IMR-90 (cell line): ENCODE measurements around the gene CD209. TPM values are rescaled to one million over a fixed set of nuclear protein-coding genes. Genes with fewer than 3 reads are reported as not detected.

Source experiments
- ATAC-seq: fragments of 200-7000 bp; cut with Tn5 transposase; 2 replicates; pipeline ENCODE4 v1.9.1; 2020; ENCODE audit warnings: low read depth, mild to moderate bottlenecking, moderate library complexity
- BruUV-seq: library from RNA; stranded (reverse); fragments of 400-500 nt; replicated peaks from 2 replicates; lab custom pipeline; 2021; lab: Mats Ljungman, UMichigan
- CTCF ChIA-PET: fragments of 300-600 bp; formaldehyde crosslinking; extraction: SDS; loops from one replicate; lab custom pipeline; 2021; ENCODE audit warnings: antibody characterized with exemption; lab: Yijun Ruan, JAX
- POLR2A ChIA-PET: fragments of 300-600 bp; sonication (Branson Sonifier 250); formaldehyde crosslinking; loops from one replicate; lab custom pipeline; 2022; ENCODE audit warnings: antibody characterized with exemption; ENCODE audit not compliant: unreplicated experiment; lab: Charles Lee
- DNase-seq: peaks from one replicate; pipeline ENCODE4 v3.0.0; 2013
- H2AFZ ChIP-seq: replicated peaks from 2 replicates; pipeline ENCODE3; 2013; ENCODE audit warnings: low read length, mild to moderate bottlenecking; ENCODE audit not compliant: poor library complexity
- H2AK5ac ChIP-seq: 2 replicates; pipeline ENCODE4 v1.6.1; 2013; ENCODE audit warnings: low read depth, low read length, inconsistent platforms
- H2AK9ac ChIP-seq: replicated peaks from 2 replicates; pipeline ENCODE3; 2013; ENCODE audit warnings: mild to moderate bottlenecking, low read depth, low read length, moderate library complexity; ENCODE audit not compliant: poor library complexity
- H2BK120ac ChIP-seq: 2 replicates; pipeline ENCODE4 v1.6.1; 2013; ENCODE audit warnings: low read depth, low read length, inconsistent platforms
- H2BK15ac ChIP-seq: 3 replicates; pipeline ENCODE4 v1.6.1; 2013; ENCODE audit warnings: low read depth, low read length, inconsistent platforms
- H2BK20ac ChIP-seq: 2 replicates; pipeline ENCODE4 v1.6.1; 2013; ENCODE audit warnings: low read depth, mild to moderate bottlenecking, inconsistent platforms, low read length, moderate library complexity
- H2BK5ac ChIP-seq: 2 replicates; pipeline ENCODE4 v1.6.1; 2013; ENCODE audit warnings: mild to moderate bottlenecking, low read depth, low read length, inconsistent platforms; ENCODE audit not compliant: poor library complexity, severe bottlenecking
- H3K14ac ChIP-seq: replicated peaks from 2 replicates; pipeline ENCODE4 v1.6.1; 2013; ENCODE audit warnings: low read depth, low read length, inconsistent platforms
- H3K18ac ChIP-seq: 2 replicates; pipeline ENCODE4 v1.6.1; 2013; ENCODE audit warnings: low read depth, low read length, control low read depth
- H3K23ac ChIP-seq: 2 replicates; pipeline ENCODE4 v1.6.1; 2013; ENCODE audit warnings: low read depth, low read length, inconsistent platforms
- H3K27ac ChIP-seq: 2 replicates; pipeline ENCODE4 v1.5.1; 2013; ENCODE audit warnings: mild to moderate bottlenecking, control low read depth, low read length; ENCODE audit not compliant: insufficient read depth
- H3K27me3 ChIP-seq: 2 replicates; pipeline ENCODE4 v1.6.1; 2013; ENCODE audit warnings: low read length; ENCODE audit not compliant: control insufficient read depth, insufficient read depth
- H3K36me3 ChIP-seq: 2 replicates; pipeline ENCODE4 v1.6.1; 2013; ENCODE audit warnings: low read length, mixed read lengths; ENCODE audit not compliant: control insufficient read depth, insufficient read depth
- H3K4ac ChIP-seq: 2 replicates; pipeline ENCODE4 v1.6.1; 2013; ENCODE audit warnings: low read depth, low read length, inconsistent platforms
- H3K4me1 ChIP-seq: 2 replicates; pipeline ENCODE4 v1.6.1; 2013; ENCODE audit warnings: low read length, mixed read lengths; ENCODE audit not compliant: control insufficient read depth, insufficient read depth
- H3K4me2 ChIP-seq: 2 replicates; pipeline ENCODE4 v1.6.1; 2013; ENCODE audit warnings: low read depth, mild to moderate bottlenecking, control low read depth, low read length, moderate library complexity
- H3K4me3 ChIP-seq: 2 replicates; pipeline ENCODE4 v1.5.1; 2013; ENCODE audit warnings: low read depth, mild to moderate bottlenecking, control low read depth, low read length, moderate library complexity; ENCODE audit not compliant: insufficient read depth
- H3K56ac ChIP-seq: 2 replicates; pipeline ENCODE4 v1.6.1; 2013; ENCODE audit warnings: low read length, inconsistent platforms; ENCODE audit not compliant: insufficient read depth; ENCODE audit errors: extremely low read depth
- H3K79me1 ChIP-seq, 2 experiments: 2 replicates each; pipeline ENCODE4 v1.6.1; 2013; ENCODE audit warnings: low read length in 2 of 2, inconsistent platforms in 1 of 2, low read depth in 1 of 2
- H3K9ac ChIP-seq: 2 replicates; pipeline ENCODE4 v1.6.1; 2013; ENCODE audit warnings: low read depth, low read length, control low read depth
- H3K9me1 ChIP-seq: 2 replicates; pipeline ENCODE4 v1.6.1; 2013; ENCODE audit warnings: low read length, inconsistent platforms; ENCODE audit not compliant: insufficient read depth
- H3K9me3 ChIP-seq: 2 replicates; pipeline ENCODE4 v1.6.1; 2013; ENCODE audit warnings: low read length; ENCODE audit not compliant: control insufficient read depth, insufficient read depth
- H4K20me1 ChIP-seq: 2 replicates; pipeline ENCODE4 v1.6.1; 2013; ENCODE audit warnings: low read length, inconsistent platforms; ENCODE audit not compliant: insufficient read depth
- H4K5ac ChIP-seq: 2 replicates; pipeline ENCODE4 v1.6.1; 2013; ENCODE audit warnings: mild to moderate bottlenecking, low read depth, low read length, control low read depth
- H4K8ac ChIP-seq, 2 experiments: 2 replicates each; pipeline ENCODE4 v1.6.1; 2013; ENCODE audit warnings: low read depth in 2 of 2, low read length in 2 of 2, control low read depth in 1 of 2, inconsistent platforms in 1 of 2
- H4K91ac ChIP-seq: 2 replicates; pipeline ENCODE4 v1.6.1; 2013; ENCODE audit warnings: low read depth, low read length, inconsistent platforms; ENCODE audit not compliant: insufficient read depth
- FOS ChIP-seq: fragments of 150-350 bp; IDR thresholded peaks from 2 replicates; pipeline ENCODE4 v1.6.1; 2016; ENCODE audit warnings: low read depth, low read length
- MAFK ChIP-seq: IDR thresholded peaks from 2 replicates; pipeline ENCODE4 v1.6.1; 2012; ENCODE audit warnings: low read depth, low read length, improper control_type of control experiment
- POLR2A ChIP-seq: IDR thresholded peaks from 2 replicates; pipeline ENCODE4 v1.6.1; 2012; ENCODE audit warnings: mild to moderate bottlenecking, low read depth, low read length
- WGBS, 2 experiments: methylation state at CpG; one replicate each; pipeline versions ENCODE4 v1.1.5 to v1.1.7; 2013; ENCODE audit warnings: missing lambda C conversion rate in 2 of 2; ENCODE audit not compliant: insufficient read length in 1 of 2; ENCODE audit errors: extremely low coverage in 2 of 2; 5-methylcytosine and 5-hydroxymethylcytosine counted together
- dilution Hi-C: fragments of 300-500 bp; cut with HindIII; formaldehyde crosslinking; loops from one replicate; pipeline ENCODE4 v1.14.3; 2018; ENCODE audit warnings: low sequenced_read_pairs; ENCODE audit not compliant: unreplicated experiment
- in situ Hi-C: fragments of 300-500 bp; cut with MboI; formaldehyde crosslinking; loops from 3 replicates; pipeline ENCODE4 v1.14.3; 2019; ENCODE audit warnings: low sequenced_read_pairs, inconsistent platforms, mixed read lengths
- intact Hi-C: fragments of 100-400 bp; cut with micrococcal nuclease; formaldehyde crosslinking; loops from 2 replicates; pipeline ENCODE4 v1.10.0; 2022
- polyA plus RNA-seq, 3 experiments: library from polyadenylated mRNA; depleted of rRNA; stranded (reverse); fragments of >200 nt; gene quantifications; 2 replicates each; pipeline ENCODE4 v1.2.3, GENCODE V29; 2012; ENCODE audit warnings: low replicate concordance in 1 of 3
- total RNA-seq: library from RNA; depleted of rRNA; stranded (reverse); fragments of >200 nt; gene quantifications from 2 replicates; pipeline ENCODE4 v1.2.3, GENCODE V29; 2012

CD209 gene
- total and polyA plus RNA-seq, 2 of the 4 experiments (the other 2 are of a cell fraction) = not detected

DNA sequence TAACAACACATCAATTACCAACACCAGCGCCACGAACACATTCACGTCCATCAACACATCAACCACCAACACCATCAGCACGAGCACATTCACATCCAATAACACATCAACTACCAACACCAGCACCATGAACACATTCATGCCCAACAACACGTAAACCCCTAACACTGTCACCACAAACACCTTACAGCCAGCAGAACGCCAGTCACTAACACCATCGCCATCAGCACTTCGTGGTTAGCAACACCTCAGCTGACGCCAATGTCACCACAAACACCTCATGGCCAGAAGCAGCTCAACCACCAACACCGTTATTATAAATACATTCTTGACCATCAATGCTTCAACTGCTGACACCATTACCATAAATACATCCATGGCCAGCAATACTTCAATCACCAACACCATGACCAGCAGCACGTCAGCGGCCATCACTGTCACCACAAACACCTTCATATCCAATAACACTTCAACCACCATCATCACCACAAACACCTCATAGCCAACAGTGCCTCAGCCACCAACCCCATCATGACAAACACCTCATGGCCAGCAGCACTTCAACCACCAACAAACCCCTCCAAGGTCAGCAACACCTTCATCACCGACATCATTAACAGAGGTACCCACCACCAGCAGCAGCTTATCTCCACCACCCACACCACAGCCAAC, 54.8 kb downstream of the CD209 start:
- H3K36me3 ChIP-seq = no peaks in the 10 kb centered on the region
- no peaks in the 10 kb centered on the region for H4K20me1 ChIP-seq
- no peak for DNase-seq
- intact Hi-C loops (no loop called here), dilution Hi-C loops (no loop called here), in situ Hi-C loops (no loop called here)
- CTCF ChIA-PET = no interaction called here
- no peak overlapping the region for H4K5ac ChIP-seq
- H3K4me3 ChIP-seq = no peak overlapping the region
- H3K14ac ChIP-seq = no peak overlapping the region
- H4K91ac ChIP-seq = no peak overlapping the region
- 65% methylated on average over 9 of the region's 13 CpGs; no CpG with 5 or more reads in 1 of the 2 experiments for WGBS, 2 experiments
- no peak for ATAC-seq
- no peak overlapping the region for H2BK5ac ChIP-seq
- H3K18ac ChIP-seq = no peak overlapping the region
- H3K27me3 ChIP-seq = peaks cover 10% of the 10 kb centered on the region
- no peaks in the 10 kb centered on the region for H3K79me1 ChIP-seq
- no peak overlapping the region for H2BK120ac ChIP-seq
- no peak overlapping the region for H4K8ac ChIP-seq
- no peak overlapping the region for H3K4ac ChIP-seq
- TF ChIP-seq POLR2A = no peak
- no peak for TF ChIP-seq FOS
- no peak for TF ChIP-seq MAFK
- BruUV-seq = no TSS peak
- H3K27ac ChIP-seq = no peak overlapping the region
- POLR2A ChIA-PET = no interaction called here
- no peak overlapping the region for H3K9ac ChIP-seq
- H3K56ac ChIP-seq = no peak overlapping the region
- H3K4me2 ChIP-seq = no peak overlapping the region
- no peak overlapping the region for H2AK9ac ChIP-seq
- no peak overlapping the region for H2BK15ac ChIP-seq
- H3K9me3 ChIP-seq = peaks cover 2% of the 10 kb centered on the region; the same call in 1 of the 2 replicates
- H2AFZ ChIP-seq = no peak overlapping the region
- H2AK5ac ChIP-seq = no peak overlapping the region
- no peaks in the 10 kb centered on the region for H3K4me1 ChIP-seq
- H3K9me1 ChIP-seq = no peaks in the 10 kb centered on the region
- no peak overlapping the region for H3K23ac ChIP-seq
- H2BK20ac ChIP-seq = no peak overlapping the region
